Activated CD8-positive, alpha-beta memory T cell treated with anti-CD3 and anti-CD28 coated beads, Interleukin-2, amount 10 ng/mL, durations not matched to agents 7 days and 5 days (primary cell): ENCODE results near the gene MCC. TPM values are rescaled to one million over a fixed set of nuclear protein-coding genes. Genes with fewer than 3 reads are reported as not detected.

Experiments
- ATAC-seq: fragments of 150-1000 bp; cut with Tn5 transposase; one replicate; pipeline ENCODE4 v1.10.0; 2021; ENCODE audit warnings: moderate library complexity
- CTCF ChIA-PET: fragments of 350-600 bp; sonication (Branson Sonifier 250); formaldehyde crosslinking; loops from one replicate; lab custom pipeline; 2021; ENCODE audit warnings: antibody characterized with exemption; lab: Charles Lee
- DNase-seq: peaks from one replicate; pipeline ENCODE4 v3.0.0-alpha.2; 2020
- H3K27ac Mint-ChIP-seq: one replicate; pipeline ENCODE4 v1.8.0; 2021; ENCODE audit warnings: mild to moderate bottlenecking, mixed read lengths
- H3K27me3 Mint-ChIP-seq: one replicate; pipeline ENCODE4 v1.8.0; 2021; ENCODE audit warnings: mixed read lengths
- H3K36me3 Mint-ChIP-seq: one replicate; pipeline ENCODE4 v1.8.0; 2021; ENCODE audit warnings: mild to moderate bottlenecking, mixed read lengths
- H3K4me1 Mint-ChIP-seq: one replicate; pipeline ENCODE4 v1.8.0; 2021; ENCODE audit warnings: mixed read lengths
- H3K4me3 Mint-ChIP-seq: one replicate; pipeline ENCODE4 v1.8.0; 2021; ENCODE audit warnings: mild to moderate bottlenecking, moderate library complexity, mixed read lengths
- H3K9me3 Mint-ChIP-seq: one replicate; pipeline ENCODE4 v1.8.0; 2022; ENCODE audit warnings: low read depth, mixed read lengths
- total RNA-seq, 2 experiments: library from RNA; stranded (reverse); gene quantifications; one replicate each; pipeline ENCODE4 v1.2.3, GENCODE V29; 2021

Gene MCC
- total RNA-seq, 2 experiments from 2014 or later: 7.4 to 7.5 TPM

DNA sequence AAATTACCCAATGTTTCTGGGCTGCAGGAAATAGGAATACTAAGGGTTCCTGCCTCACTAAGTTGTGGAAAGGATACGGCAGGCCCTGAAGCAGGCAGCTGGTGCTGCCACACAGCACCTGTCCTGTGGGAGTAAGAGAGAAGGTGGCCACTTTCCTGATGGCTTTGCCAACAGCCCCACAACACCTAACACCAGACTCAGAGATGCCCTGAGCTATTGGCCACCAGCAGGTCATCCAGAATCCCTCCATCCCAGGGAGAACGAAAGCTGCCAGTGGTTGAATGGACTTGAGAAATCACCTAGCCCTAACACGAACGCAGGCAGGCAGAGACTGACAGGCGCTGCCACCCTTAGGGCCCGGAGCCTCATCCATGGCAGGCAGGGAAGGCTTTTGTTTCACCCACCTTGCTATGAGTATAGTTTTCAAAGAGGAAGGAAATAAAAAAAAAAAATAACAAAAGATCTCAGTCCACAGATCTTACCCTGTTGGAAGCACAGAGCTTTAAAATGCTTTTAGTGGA lies 429.5 kb downstream of the MCC start:
- H3K9me3 Mint-ChIP-seq: no peaks in the 10 kb centered on the region
- H3K27ac Mint-ChIP-seq: no peak overlapping the region
- H3K4me3 Mint-ChIP-seq: no peak overlapping the region
- H3K27me3 Mint-ChIP-seq: no peaks in the 10 kb centered on the region
- no peak for ATAC-seq
- DNase-seq: no peak
- CTCF ChIA-PET: interaction anchor here (0.6 kb wide), 1 partner anchor 284 kb away, joined by 5 read pairs; no protein-coding TSS in a partner anchor
- H3K36me3 Mint-ChIP-seq: peaks cover 2% of the 10 kb centered on the region
- peaks cover 19% of the 10 kb centered on the region for H3K4me1 Mint-ChIP-seq

DNA sequence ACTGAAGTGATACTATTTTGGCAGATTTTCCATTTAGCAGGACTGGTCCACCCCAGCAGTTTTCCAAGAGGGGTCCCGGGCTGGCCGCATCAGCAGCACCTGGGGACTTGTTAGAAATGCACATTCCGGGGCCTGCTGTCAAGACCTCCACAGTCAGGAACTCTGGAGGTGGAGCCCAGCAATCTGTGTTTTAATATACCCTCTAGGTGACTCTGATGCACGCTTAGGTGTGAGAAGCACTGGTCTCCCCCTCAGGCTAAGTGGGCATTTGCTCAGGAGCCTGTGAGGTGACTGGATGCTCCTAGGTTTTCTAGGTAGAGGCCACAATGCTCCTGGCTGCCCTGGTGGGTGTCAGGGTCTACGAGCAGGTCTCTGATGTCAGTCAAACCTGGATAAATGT lies 430.0 kb downstream of the MCC start:
- Mint-ChIP-seq H3K9me3 (no peaks in the 10 kb centered on the region), H3K36me3 (peaks cover 1% of the 10 kb centered on the region), H3K4me3 (no peak overlapping the region), H3K27ac (no peak overlapping the region), H3K4me1 (peaks cover 17% of the 10 kb centered on the region), H3K27me3 (no peaks in the 10 kb centered on the region)
- ATAC-seq (no peak), DNase-seq (no peak)
- CTCF ChIA-PET: interaction anchor here (0.6 kb wide), 1 partner anchor 284 kb away, joined by 5 read pairs; no protein-coding TSS in a partner anchor

GRCh38 chr5:113057557-113057984 lies 430.7 kb downstream of the MCC start:
- Mint-ChIP-seq H3K36me3 (no peaks in the 10 kb centered on the region), H3K27me3 (no peaks in the 10 kb centered on the region), H3K27ac (no peak overlapping the region), H3K4me3 (no peak overlapping the region), H3K4me1 (peaks cover 12% of the 10 kb centered on the region), H3K9me3 (no peaks in the 10 kb centered on the region)
- DNase-seq (no peak), ATAC-seq (no peak)
- CTCF ChIA-PET: interaction anchor here (1.0 kb wide), 1 partner anchor 62 kb away, joined by 3 read pairs; no protein-coding TSS in a partner anchor

DNA sequence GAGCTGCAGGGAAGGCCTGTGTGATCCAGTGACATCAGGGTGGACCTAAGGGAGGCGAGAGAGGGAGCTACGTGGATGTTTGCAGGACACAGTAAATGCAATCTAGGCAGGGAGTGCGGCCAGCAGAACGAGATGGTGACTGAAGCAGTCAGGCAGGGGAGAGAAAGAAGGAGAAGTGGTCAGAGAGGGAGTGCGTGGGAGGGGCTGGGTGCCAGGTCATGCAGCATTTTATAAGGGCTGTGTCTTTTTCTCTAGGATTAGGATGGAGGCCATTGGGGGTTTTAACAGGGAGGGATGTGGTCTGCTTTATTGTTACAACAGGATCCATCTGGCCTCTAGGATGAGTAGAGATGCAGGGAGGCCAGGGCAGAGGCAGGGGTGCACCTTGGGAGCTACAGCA lies 431.3 kb downstream of the MCC start:
- DNase-seq (no peak), ATAC-seq (no peak)
- H3K27me3 Mint-ChIP-seq: no peaks in the 10 kb centered on the region
- H3K9me3 Mint-ChIP-seq: no peaks in the 10 kb centered on the region
- H3K4me3 Mint-ChIP-seq: no peak overlapping the region
- H3K4me1 Mint-ChIP-seq: peaks cover 7% of the 10 kb centered on the region
- H3K36me3 Mint-ChIP-seq: no peaks in the 10 kb centered on the region
- H3K27ac Mint-ChIP-seq: no peak overlapping the region
- CTCF ChIA-PET: interaction anchor here (1.0 kb wide), 1 partner anchor 61 kb away, joined by 3 read pairs; no protein-coding TSS in a partner anchor

GRCh38 chr5:113054899-113055298 lies 433.4 kb downstream of the MCC start:
- no peak overlapping the region for H3K27ac Mint-ChIP-seq
- peaks cover 18% of the 10 kb centered on the region for H3K4me1 Mint-ChIP-seq
- H3K27me3 Mint-ChIP-seq: no peaks in the 10 kb centered on the region
- no peaks in the 10 kb centered on the region for H3K9me3 Mint-ChIP-seq
- DNase-seq (no peak), ATAC-seq (no peak)
- no peak overlapping the region for H3K4me3 Mint-ChIP-seq
- CTCF ChIA-PET: no interaction called here
- H3K36me3 Mint-ChIP-seq: no peaks in the 10 kb centered on the region

- Mint-ChIP-seq H3K36me3 (no peaks in the 10 kb centered on the region), H3K27me3 (no peaks in the 10 kb centered on the region), H3K9me3 (no peaks in the 10 kb centered on the region), H3K4me3 (no peak overlapping the region), H3K27ac (no peak overlapping the region), H3K4me1 (peaks cover 18% of the 10 kb centered on the region)
- CTCF ChIA-PET: interaction anchor here (0.5 to 1.3 kb wide), 2 partner anchors 18 to 281 kb away, joined by 3 read pairs; no protein-coding TSS in a partner anchor
- DNase-seq (no peak), ATAC-seq (no peak)
Measured at GRCh38 chr5:113053511-113053995, 434.7 kb downstream of the MCC start.

DNA sequence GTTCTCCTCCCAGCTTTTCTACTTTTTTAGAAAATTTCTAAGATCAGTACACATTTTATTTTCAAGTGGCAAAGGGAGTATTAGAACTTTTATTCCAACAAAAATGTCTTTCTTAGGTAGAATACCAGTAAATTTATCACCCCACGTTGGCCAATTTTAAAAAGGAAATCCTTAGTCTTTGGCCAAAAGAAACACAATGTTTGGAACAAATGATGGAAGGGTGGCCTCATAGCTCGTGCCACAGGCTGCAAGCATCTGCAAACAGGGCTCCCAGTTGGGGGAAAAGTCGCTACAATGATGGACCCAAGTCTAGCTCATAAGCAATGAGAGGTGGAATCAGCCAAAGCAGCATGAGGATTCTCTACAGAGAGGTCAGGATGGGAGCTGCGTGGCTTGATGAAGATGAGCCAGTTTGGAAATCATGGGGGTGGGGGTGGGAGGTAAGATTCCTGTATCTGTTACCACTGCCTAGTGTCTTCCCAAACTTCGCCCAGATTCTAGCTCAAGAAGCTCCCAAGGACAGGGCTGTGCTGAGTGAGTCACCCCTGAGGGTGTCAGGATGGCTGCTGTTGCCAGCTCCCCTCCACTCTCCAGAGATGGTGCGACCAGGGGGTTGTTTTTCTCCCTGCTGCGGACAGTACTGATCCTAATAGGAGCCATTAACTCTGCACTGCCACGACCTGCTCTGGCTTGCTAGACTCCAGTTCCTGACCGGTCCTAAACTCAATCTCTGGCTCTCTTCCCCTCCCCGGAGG lies 436.0 kb downstream of the MCC start:
- CTCF ChIA-PET: interaction anchor here (0.9 to 1.3 kb wide), 4 partner anchors 9 to 56 kb away, joined by 3 to 5 read pairs (median 4); no protein-coding TSS in a partner anchor
- no peak for DNase-seq
- Mint-ChIP-seq H3K4me1 (peaks cover 18% of the 10 kb centered on the region), H3K4me3 (no peak overlapping the region), H3K27ac (no peak overlapping the region), H3K27me3 (no peaks in the 10 kb centered on the region), H3K36me3 (no peaks in the 10 kb centered on the region), H3K9me3 (no peaks in the 10 kb centered on the region)
- ATAC-seq: no peak

GRCh38 chr5:113050721-113051382 lies 437.4 kb downstream of the MCC start:
- DNase-seq (no peak), ATAC-seq (peak; percentile 72)
- no peaks in the 10 kb centered on the region for H3K36me3 Mint-ChIP-seq
- H3K4me3 Mint-ChIP-seq: no peak overlapping the region
- CTCF ChIA-PET: interaction anchor here (0.9 to 1.5 kb wide), 2 partner anchors 55 to 279 kb away, joined by 3 read pairs; no protein-coding TSS in a partner anchor
- H3K27me3 Mint-ChIP-seq: no peaks in the 10 kb centered on the region
- peak overlapping the region; percentile 56 for H3K27ac Mint-ChIP-seq
- H3K9me3 Mint-ChIP-seq: no peaks in the 10 kb centered on the region
- H3K4me1 Mint-ChIP-seq: peaks cover 18% of the 10 kb centered on the region

DNA sequence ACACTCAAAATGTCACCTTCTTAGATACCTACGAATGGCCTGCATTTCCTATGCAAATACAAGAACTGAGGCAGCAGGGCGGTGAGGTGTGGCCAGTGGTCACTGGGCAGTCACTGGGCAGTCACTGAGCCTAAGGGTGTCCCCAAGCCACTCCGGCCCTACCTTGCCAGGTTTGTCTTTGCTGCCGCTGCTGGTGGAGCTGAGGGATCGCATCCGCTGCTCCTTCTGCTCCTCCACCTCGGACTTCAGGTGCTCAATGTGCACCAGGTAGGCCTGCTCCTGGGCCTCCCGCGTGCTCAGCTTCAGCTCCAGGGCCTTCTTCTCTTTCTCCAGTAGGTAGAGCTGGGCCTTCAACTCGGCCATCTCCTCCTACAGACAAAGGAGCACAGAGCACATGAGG lies 439.3 kb downstream of the MCC start:
- no peak overlapping the region for H3K4me3 Mint-ChIP-seq
- peaks cover 18% of the 10 kb centered on the region for H3K4me1 Mint-ChIP-seq
- ATAC-seq (no peak), DNase-seq (no peak)
- H3K9me3 Mint-ChIP-seq: no peaks in the 10 kb centered on the region
- CTCF ChIA-PET: interaction anchor here (0.6 kb wide), 1 partner anchor 39 kb away, joined by 3 read pairs; no protein-coding TSS in a partner anchor
- no peaks in the 10 kb centered on the region for H3K36me3 Mint-ChIP-seq
- H3K27ac Mint-ChIP-seq: no peak overlapping the region
- H3K27me3 Mint-ChIP-seq: no peaks in the 10 kb centered on the region

DNA sequence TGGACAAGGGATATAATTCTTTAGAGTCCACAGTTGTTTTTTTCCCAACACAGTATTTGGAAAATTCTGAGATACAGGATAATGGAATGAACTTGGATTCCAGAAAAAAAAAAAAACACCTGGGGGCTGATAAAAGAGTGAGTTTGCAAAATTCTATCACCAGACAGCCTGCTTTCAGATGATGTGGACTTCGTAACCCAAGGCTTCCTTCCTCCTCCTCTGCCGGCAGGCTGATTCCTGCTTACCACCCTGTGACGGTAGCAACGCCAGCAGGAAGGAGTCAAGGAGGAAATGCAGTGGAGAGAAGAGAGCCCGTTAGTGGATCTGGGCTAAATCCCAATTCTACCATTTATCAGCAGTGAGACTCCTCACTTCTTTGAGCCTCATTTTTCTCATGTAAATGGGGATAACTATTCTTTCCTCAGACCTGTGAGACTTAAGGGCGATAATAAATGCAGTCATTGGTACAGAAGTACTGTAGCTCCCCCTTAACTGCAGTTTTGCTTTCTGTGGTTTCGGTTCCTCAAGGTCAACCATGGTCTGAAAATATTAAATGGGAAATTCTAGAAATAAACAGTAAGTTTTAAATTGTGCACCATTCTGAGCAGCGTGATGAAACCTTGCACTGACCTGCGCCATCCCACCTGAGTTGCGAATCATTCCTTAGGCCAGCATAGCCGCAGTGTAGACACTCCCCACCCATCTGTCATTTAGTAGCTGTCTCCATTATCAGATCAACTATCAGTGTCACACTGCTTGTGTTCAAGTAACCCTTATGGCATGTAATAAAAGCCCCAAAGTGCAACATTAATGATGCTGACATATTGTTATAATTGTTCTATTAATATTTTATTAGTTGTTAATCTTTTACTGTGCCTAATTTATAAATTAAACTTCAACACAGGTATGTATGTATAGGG lies 440.3 kb downstream of the MCC start:
- DNase-seq (no peak), ATAC-seq (no peak)
- H3K9me3 Mint-ChIP-seq: no peaks in the 10 kb centered on the region
- H3K4me3 Mint-ChIP-seq: no peak overlapping the region
- CTCF ChIA-PET: no interaction called here
- peaks cover 18% of the 10 kb centered on the region for H3K4me1 Mint-ChIP-seq
- no peak overlapping the region for H3K27ac Mint-ChIP-seq
- no peaks in the 10 kb centered on the region for H3K36me3 Mint-ChIP-seq
- H3K27me3 Mint-ChIP-seq: no peaks in the 10 kb centered on the region

DNA sequence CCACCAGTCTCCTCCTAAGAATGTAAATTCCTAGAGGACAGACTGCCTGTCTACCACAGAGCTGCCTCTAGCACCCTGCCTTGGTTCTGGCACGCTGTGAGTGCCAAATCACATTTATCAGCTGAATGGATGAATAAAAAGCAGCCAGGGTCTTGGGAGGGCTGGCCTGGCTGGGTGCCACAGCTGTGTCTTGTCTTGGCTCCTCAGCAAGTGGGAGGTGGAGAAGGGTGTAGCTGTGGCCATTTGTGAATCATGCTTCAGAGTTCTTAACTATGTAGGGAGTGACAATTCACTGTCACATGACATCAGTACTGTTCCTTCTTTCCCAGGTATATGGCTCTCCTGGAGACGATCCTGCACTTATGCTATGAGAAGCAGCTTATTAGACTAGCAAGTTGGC lies 441.0 kb downstream of the MCC start:
- CTCF ChIA-PET: no interaction called here
- H3K4me3 Mint-ChIP-seq: no peak overlapping the region
- no peaks in the 10 kb centered on the region for H3K27me3 Mint-ChIP-seq
- peaks cover 16% of the 10 kb centered on the region for H3K4me1 Mint-ChIP-seq
- no peaks in the 10 kb centered on the region for H3K36me3 Mint-ChIP-seq
- H3K9me3 Mint-ChIP-seq: no peaks in the 10 kb centered on the region
- H3K27ac Mint-ChIP-seq: no peak overlapping the region
- DNase-seq: no peak
- ATAC-seq: no peak

- DNase-seq (no peak), ATAC-seq (no peak)
- CTCF ChIA-PET: no interaction called here
- Mint-ChIP-seq H3K4me3 (no peak overlapping the region), H3K9me3 (no peaks in the 10 kb centered on the region), H3K36me3 (no peaks in the 10 kb centered on the region), H3K27me3 (no peaks in the 10 kb centered on the region), H3K4me1 (no peaks in the 10 kb centered on the region), H3K27ac (no peak overlapping the region)
Measured at GRCh38 chr5:113044776-113045465, 443.3 kb downstream of the MCC start.
